Keratinocyte (primary cell): ENCODE measurements around the gene CHMP4B. TPM values are rescaled to one million over a fixed set of nuclear protein-coding genes. Genes with fewer than 3 reads are reported as not detected.

Experiments
- DNase-seq: peaks from one replicate; pipeline ENCODE4 v3.0.0-alpha.2; 2011; ENCODE audit warnings: low read depth, missing footprints, low spot score
- FAIRE-seq: peaks from 2 replicates; lab custom pipeline; 2011; peaks lifted over from hg19 to GRCh38; lab: Jason Lieb, UNC
- H2AFZ ChIP-seq: 2 replicates; pipeline ENCODE4 v1.6.0; 2012; ENCODE audit warnings: low read length, control low read depth, inconsistent platforms; ENCODE audit not compliant: control insufficient read depth
- H3K27ac ChIP-seq: 2 replicates; pipeline ENCODE4 v1.5.1; 2011; ENCODE audit warnings: low read length; ENCODE audit not compliant: control insufficient read depth, insufficient read depth
- H3K27me3 ChIP-seq: 3 replicates; pipeline ENCODE4 v1.6.0; 2011; ENCODE audit warnings: low read length; ENCODE audit not compliant: control insufficient read depth, insufficient read depth; ENCODE audit errors: extremely low read depth
- H3K36me3 ChIP-seq, 2 experiments: 2 replicates in 1 of 2; 3 replicates in 1 of 2; pipeline ENCODE4 v1.5.1; 2011; ENCODE audit warnings: low read length in 2 of 2, mild to moderate bottlenecking in 1 of 2; ENCODE audit not compliant: control insufficient read depth in 2 of 2, insufficient read depth in 2 of 2; ENCODE audit errors: extremely low read depth in 1 of 2
- H3K4me1 ChIP-seq: 3 replicates; pipeline ENCODE4 v1.5.1; 2011; ENCODE audit warnings: low read length; ENCODE audit not compliant: control insufficient read depth, insufficient read depth; ENCODE audit errors: extremely low read depth
- H3K4me2 ChIP-seq: 3 replicates; pipeline ENCODE4 v1.6.0; 2011; ENCODE audit warnings: low read depth, low read length; ENCODE audit not compliant: control insufficient read depth, insufficient read depth; ENCODE audit errors: extremely low read depth
- H3K4me3 ChIP-seq, 3 experiments: fragments of 200-600 bp in 1 of 3; sonication (generic) in 1 of 3; 2 replicates in 2 of 3; 3 replicates in 1 of 3; pipeline ENCODE4 v1.5.1; 2011 to 2016; ENCODE audit warnings: low read length in 3 of 3, mild to moderate bottlenecking in 3 of 3, control low read depth in 2 of 3, inconsistent platforms in 1 of 3, low read depth in 1 of 3, mixed read lengths in 1 of 3, mixed run types in 1 of 3, moderate library complexity in 1 of 3; ENCODE audit not compliant: control insufficient read depth in 2 of 3, insufficient read depth in 2 of 3; ENCODE audit errors: extremely low read depth in 1 of 3
- H3K79me2 ChIP-seq: 2 replicates; pipeline ENCODE4 v1.6.0; 2012; ENCODE audit warnings: low read length; ENCODE audit not compliant: control insufficient read depth, insufficient read depth
- H3K9ac ChIP-seq: 3 replicates; pipeline ENCODE4 v1.6.0; 2011; ENCODE audit warnings: low read length; ENCODE audit not compliant: control insufficient read depth, insufficient read depth; ENCODE audit errors: extremely low read depth
- H3K9me1 ChIP-seq: 3 replicates; pipeline ENCODE4 v1.6.0; 2011; ENCODE audit warnings: low read length; ENCODE audit not compliant: control insufficient read depth, insufficient read depth; ENCODE audit errors: extremely low read depth
- H3K9me3 ChIP-seq: 2 replicates; pipeline ENCODE4 v1.5.1; 2012; ENCODE audit warnings: low read depth, low read length; ENCODE audit not compliant: control insufficient read depth
- H4K20me1 ChIP-seq: 3 replicates; pipeline ENCODE4 v1.6.0; 2011; ENCODE audit warnings: low read length; ENCODE audit not compliant: control insufficient read depth, insufficient read depth; ENCODE audit errors: extremely low read depth
- CTCF ChIP-seq, 3 experiments: IDR thresholded peaks in 1 of 3; conservative IDR thresholded peaks in 1 of 3; optimal IDR thresholded peaks in 1 of 3; 2 replicates in 2 of 3; 3 replicates in 1 of 3; pipeline versions ENCODE3 to v1.5.1; 2011; ENCODE audit warnings: low read length in 3 of 3, mild to moderate bottlenecking in 3 of 3, moderate library complexity in 2 of 3, control low read depth in 1 of 3, inconsistent platforms in 1 of 3; ENCODE audit not compliant: insufficient read depth in 2 of 3; ENCODE audit errors: extremely low read depth in 1 of 3
- EZH2 ChIP-seq: IDR thresholded peaks from one replicate; pipeline ENCODE4 v1.6.1; 2012; ENCODE audit warnings: inconsistent platforms, mild to moderate bottlenecking, low read length, moderate library complexity
- dilution Hi-C: fragments of 300-500 bp; cut with MboI; formaldehyde crosslinking; loops from one replicate; pipeline ENCODE4 v1.7.0; 2020; ENCODE audit warnings: low sequenced_read_pairs; ENCODE audit not compliant: extremely low pct_ligation_motif_present
- polyA plus RNA-seq, 5 experiments: library from polyadenylated mRNA; depleted of rRNA in 3 of 5; stranded (reverse) in 3 of 5; stranded (forward) in 1 of 5; unstranded in 1 of 5; fragments of >200 nt; gene quantifications; 1 replicate in 1 of 5; 2 replicates in 3 of 5; 3 replicates in 1 of 5; pipeline versions ENCODE4 v1.2.1 to v1.2.3, GENCODE V29; 2011 to 2012; ENCODE audit warnings: missing spikeins in 2 of 5, low read depth in 1 of 5, low replicate concordance in 1 of 5

The CHMP4B gene
- polyA plus RNA-seq, 1 donor (not counting 4 experiments of a cell fraction or from before 2014, with no cell fraction given), result 72.2 TPM

GRCh38 chr20:33900521-33901131 lies 89.5 kb downstream of the CHMP4B start:
- no peaks in the 10 kb centered on the region for H3K4me1 ChIP-seq
- no peaks in the 10 kb centered on the region for H3K9me1 ChIP-seq
- no peaks in the 10 kb centered on the region for H4K20me1 ChIP-seq
- TF ChIP-seq CTCF (optimal IDR thresholded peaks at IDR 0.05 in 1 of 3, IDR thresholded peaks at IDR 0.05 in 1 of 3, conservative IDR thresholded peaks at IDR 0.05 in 1 of 3; ENCODE audit: extremely low read depth in 1 of 3, insufficient read depth in 2 of 3, low read length in 3 of 3) (no peak), EZH2 (no peak)
- DNase-seq (no peak), FAIRE-seq (no peak)
- H3K36me3 ChIP-seq, result no peaks in the 10 kb centered on the region
- no peaks in the 10 kb centered on the region for H3K9me3 ChIP-seq
- H3K79me2 ChIP-seq, result no peaks in the 10 kb centered on the region
- no peak overlapping the region for H3K4me2 ChIP-seq
- no peak overlapping the region for H3K9ac ChIP-seq
- no peak overlapping the region for H2AFZ ChIP-seq
- no peak overlapping the region for H3K4me3 ChIP-seq
- peaks cover 14% of the 10 kb centered on the region for H3K27me3 ChIP-seq
- dilution Hi-C loops, result no loop called here
- H3K27ac ChIP-seq, result no peak overlapping the region

- dilution Hi-C loops, result no loop called here
- no peak overlapping the region for H3K4me2 ChIP-seq
- no peaks in the 10 kb centered on the region for H3K9me3 ChIP-seq
- no peak overlapping the region for H3K9ac ChIP-seq
- H3K27me3 ChIP-seq, result peaks cover 13% of the 10 kb centered on the region
- no peaks in the 10 kb centered on the region for H3K36me3 ChIP-seq
- no peak overlapping the region for H3K4me3 ChIP-seq
- no peak overlapping the region for H2AFZ ChIP-seq
- H3K27ac ChIP-seq, result no peak overlapping the region
- no peaks in the 10 kb centered on the region for H3K9me1 ChIP-seq
- DNase-seq, result no peak
- H4K20me1 ChIP-seq, result no peaks in the 10 kb centered on the region
- no peaks in the 10 kb centered on the region for H3K79me2 ChIP-seq
- H3K4me1 ChIP-seq, result no peaks in the 10 kb centered on the region
- FAIRE-seq, result no peak
- TF ChIP-seq EZH2 (no peak), CTCF (optimal IDR thresholded peaks at IDR 0.05 in 1 of 3, IDR thresholded peaks at IDR 0.05 in 1 of 3, conservative IDR thresholded peaks at IDR 0.05 in 1 of 3; ENCODE audit: extremely low read depth in 1 of 3, insufficient read depth in 2 of 3, low read length in 3 of 3) (no peak)
Observed at GRCh38 chr20:33901132-33901523, 90.0 kb downstream of the CHMP4B start.
